HG03139 (cell line): ENCODE measurements around the gene ULK3.
A peak's percentile ranks its signal among the peaks of the same experiment; 100 is the strongest.

Experiments
- ATAC-seq: cut with Tn5 transposase; IDR thresholded peaks from one replicate; pipeline ENCODE4 v1.9.1; 2021; ENCODE audit not compliant: unreplicated experiment

ULK3 gene

GRCh38 chr15:74800559-74801094 is 42.3 kb downstream of the ULK3 start:
- ATAC-seq = no peak

- no peak for ATAC-seq
Measured at GRCh38 chr15:74799856-74800558, 42.9 kb downstream of the ULK3 start.

GRCh38 chr15:74799255-74799855 is 43.6 kb downstream of the ULK3 start:
- no peak for ATAC-seq

GRCh38 chr15:74798388-74799254 is 44.3 kb downstream of the ULK3 start:
- no peak for ATAC-seq

GRCh38 chr15:74795966-74796625 is 46.9 kb downstream of the ULK3 start:
- ATAC-seq = no peak

GRCh38 chr15:74794970-74795349 is 48.0 kb downstream of the ULK3 start:
- ATAC-seq = no peak

- no peak for ATAC-seq
Measured at GRCh38 chr15:74794248-74794969, 48.5 kb downstream of the ULK3 start.

- no peak for ATAC-seq
Measured at GRCh38 chr15:74793135-74794028, 49.6 kb downstream of the ULK3 start.

GRCh38 chr15:74792227-74793016 is 50.5 kb downstream of the ULK3 start:
- ATAC-seq = no peak

- no peak for ATAC-seq
Measured at GRCh38 chr15:74791667-74792066, 51.3 kb downstream of the ULK3 start.

GRCh38 chr15:74791007-74791406 is 51.9 kb downstream of the ULK3 start:
- no peak for ATAC-seq

- ATAC-seq = no peak
Measured at GRCh38 chr15:74790080-74790916, 52.7 kb downstream of the ULK3 start.

- ATAC-seq = no peak
Measured at GRCh38 chr15:74789741-74790079, 53.2 kb downstream of the ULK3 start.

GRCh38 chr15:74789171-74789631 is 53.8 kb downstream of the ULK3 start:
- ATAC-seq = no peak

- ATAC-seq = peak; percentile 30
Measured at GRCh38 chr15:74788683-74789151, 54.2 kb downstream of the ULK3 start.

- ATAC-seq = peak; percentile 1
Measured at GRCh38 chr15:74788042-74788682, 54.8 kb downstream of the ULK3 start.
